Upper lobe of left lung (tissue), 4 donors: ENCODE measurements around the gene FLRT2.

ENCODE experiments used
- POLR2A ChIP-seq, 4 donors: fragments of 450-650 bp; IDR thresholded peaks; one replicate each; pipeline ENCODE4 v1.5.1; 2016 to 2017; ENCODE audit warnings: antibody characterized with exemption in 4 of 4, mild to moderate bottlenecking in 2 of 4
- POLR2AphosphoS5 ChIP-seq, 2 donors: sonication (generic); formaldehyde crosslinking; IDR thresholded peaks; one replicate each; pipeline ENCODE4 v1.5.1; 2017; ENCODE audit warnings: antibody characterized with exemption in 2 of 2
- TF ChIP-seq, protein P1 (sequence below), 6 experiments: fragments of 450-650 bp in 4 of 6; fragments of 200-600 bp in 2 of 6; sonication (generic) in 2 of 6; IDR thresholded peaks; one replicate each; pipeline ENCODE4 v1.5.1; 2016 to 2019; ENCODE audit warnings: antibody characterized with exemption in 6 of 6

DNA sequence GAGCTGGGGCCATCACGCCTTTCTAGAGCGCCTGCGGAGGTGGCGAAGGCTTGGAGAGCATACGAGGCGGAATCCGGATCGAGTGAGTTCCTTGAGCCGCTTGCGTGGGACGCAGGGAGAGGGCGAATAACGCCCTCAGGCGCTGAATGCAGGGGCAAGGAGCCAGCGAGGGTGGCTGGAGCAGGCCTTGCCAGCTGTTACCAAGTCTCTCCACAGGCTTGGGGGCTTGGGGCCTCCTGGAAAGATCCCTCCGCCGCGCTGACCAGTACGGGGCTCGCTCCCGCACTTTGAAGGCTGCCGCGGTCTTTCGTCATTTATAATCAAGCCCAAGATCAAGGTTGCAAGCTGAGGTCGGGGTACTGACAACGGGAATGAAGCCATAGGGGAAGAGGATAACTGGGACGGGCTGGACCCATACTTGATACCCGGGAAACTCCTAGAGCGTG lies 1.2 kb downstream of the FLRT2 start:
- no peak for TF ChIP-seq POLR2A (IDR thresholded peaks at IDR 0.05)
- TF ChIP-seq, protein P1, sequence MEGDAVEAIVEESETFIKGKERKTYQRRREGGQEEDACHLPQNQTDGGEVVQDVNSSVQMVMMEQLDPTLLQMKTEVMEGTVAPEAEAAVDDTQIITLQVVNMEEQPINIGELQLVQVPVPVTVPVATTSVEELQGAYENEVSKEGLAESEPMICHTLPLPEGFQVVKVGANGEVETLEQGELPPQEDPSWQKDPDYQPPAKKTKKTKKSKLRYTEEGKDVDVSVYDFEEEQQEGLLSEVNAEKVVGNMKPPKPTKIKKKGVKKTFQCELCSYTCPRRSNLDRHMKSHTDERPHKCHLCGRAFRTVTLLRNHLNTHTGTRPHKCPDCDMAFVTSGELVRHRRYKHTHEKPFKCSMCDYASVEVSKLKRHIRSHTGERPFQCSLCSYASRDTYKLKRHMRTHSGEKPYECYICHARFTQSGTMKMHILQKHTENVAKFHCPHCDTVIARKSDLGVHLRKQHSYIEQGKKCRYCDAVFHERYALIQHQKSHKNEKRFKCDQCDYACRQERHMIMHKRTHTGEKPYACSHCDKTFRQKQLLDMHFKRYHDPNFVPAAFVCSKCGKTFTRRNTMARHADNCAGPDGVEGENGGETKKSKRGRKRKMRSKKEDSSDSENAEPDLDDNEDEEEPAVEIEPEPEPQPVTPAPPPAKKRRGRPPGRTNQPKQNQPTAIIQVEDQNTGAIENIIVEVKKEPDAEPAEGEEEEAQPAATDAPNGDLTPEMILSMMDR (IDR thresholded peaks at IDR 0.05): no peak
- TF ChIP-seq POLR2AphosphoS5 (IDR thresholded peaks at IDR 0.05): no peak
